ENCODE measurements around the gene ARL14EPL.

The ARL14EPL gene

DNA sequence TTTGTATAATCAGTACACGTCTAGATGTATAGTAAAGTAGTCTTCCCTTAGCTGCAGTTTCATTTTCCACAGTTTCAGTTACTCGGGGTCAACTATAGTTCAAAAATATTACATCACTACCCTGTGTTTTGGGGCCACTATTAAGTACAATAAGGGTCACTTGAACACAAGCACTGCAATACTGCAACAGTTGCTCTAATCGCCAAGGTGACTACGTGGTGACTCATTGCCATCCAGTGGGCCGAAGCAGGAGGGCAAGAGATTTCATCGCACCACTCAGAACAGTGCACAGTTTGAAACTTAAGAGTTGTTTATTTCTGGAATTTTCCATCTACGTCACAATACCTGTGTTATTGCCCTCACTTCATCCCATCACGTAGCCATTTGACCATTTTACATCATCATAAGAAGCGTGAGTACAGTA, at the start of gene ARL14EPL:
Gene ARL14EPL, plus strand, starts transcription at position 379 of the 424 bp plus-strand sequence. CDS start 18,994 bp downstream, outside the sequence.
- Mint-ChIP-seq H3K36me3 (no peaks in the 10 kb centered on the region), H3K27ac (no peak within 1 kb of the TSS), H3K9me3 (no peaks in the 10 kb centered on the region), H3K4me1 (no peaks in the 10 kb centered on the region), H3K27me3 (peaks cover 34% of the 10 kb centered on the region), H3K4me3 (no peak within 1 kb of the TSS)
- CTCF ChIA-PET: no interaction called here
- DNase-seq: no peak

DNA sequence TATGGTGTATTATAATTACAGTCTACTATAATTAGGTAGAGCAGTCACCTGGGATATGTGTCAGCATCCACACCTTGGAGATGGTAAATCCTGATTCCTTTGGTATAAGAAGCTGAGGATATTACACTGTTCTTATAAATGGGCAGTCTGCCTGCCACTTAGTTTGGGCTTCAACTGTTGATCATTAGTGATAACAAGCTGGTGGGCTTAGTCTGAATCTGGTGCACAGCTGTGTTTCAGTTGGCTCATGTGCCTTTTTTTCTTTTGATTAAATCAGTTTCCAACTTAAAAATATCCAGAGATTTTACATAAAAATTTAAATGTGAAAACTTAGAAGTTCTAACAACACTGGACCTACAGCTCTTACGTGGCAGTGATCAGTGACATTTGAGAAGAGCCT, 48.8 kb upstream of the ARL14EPL start:
- CTCF ChIA-PET: no interaction called here
- no peak overlapping the region for H3K4me3 Mint-ChIP-seq
- no peak for DNase-seq
- H3K27ac Mint-ChIP-seq: no peak overlapping the region
- peaks cover 9% of the 10 kb centered on the region for H3K27me3 Mint-ChIP-seq
- no peaks in the 10 kb centered on the region for H3K4me1 Mint-ChIP-seq
- no peaks in the 10 kb centered on the region for H3K36me3 Mint-ChIP-seq
- no peaks in the 10 kb centered on the region for H3K9me3 Mint-ChIP-seq

DNA sequence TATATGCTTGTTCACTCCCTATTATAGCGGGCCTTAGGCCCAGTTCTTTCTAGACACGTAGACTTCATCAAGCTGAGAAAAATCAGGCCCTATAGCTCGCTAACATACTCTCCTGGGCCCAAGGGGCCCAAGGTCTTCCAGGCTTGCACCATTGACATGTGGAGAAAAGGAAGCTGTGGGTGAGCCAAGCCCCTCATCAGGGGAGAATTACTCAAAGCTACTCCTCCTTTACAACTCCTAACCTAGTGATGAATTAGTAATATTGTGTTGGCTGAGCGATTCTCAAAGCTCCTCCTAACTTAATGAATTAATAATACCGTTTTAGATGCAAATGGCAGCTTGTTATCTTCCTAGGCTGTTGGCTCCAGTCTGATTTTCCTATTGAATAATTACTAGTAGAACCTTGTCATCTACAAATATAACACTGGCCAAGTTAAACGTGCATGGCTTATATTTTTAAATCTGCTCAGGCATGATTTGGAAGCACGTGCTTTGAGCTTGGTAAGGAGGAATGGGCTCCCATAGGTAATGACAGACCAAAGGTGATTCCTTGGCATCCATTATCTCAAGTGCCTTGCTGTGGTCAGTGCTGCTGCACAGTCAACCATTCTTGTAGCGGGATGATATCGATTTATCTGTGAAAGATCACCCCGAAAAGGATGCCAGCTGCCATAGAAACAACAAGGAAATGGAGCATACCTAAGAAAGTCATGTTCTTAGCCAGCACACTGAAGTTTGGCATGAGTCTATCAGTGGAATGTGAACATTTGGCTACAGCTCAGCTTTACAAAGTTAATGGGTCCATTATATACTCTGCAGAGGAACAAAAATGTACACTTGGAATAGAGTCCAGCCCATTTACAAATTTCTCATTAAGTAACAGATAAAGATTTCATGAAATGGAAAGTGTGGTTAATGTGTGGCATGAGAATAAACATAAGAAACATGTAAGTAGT, 46.2 kb upstream of the ARL14EPL start:
- no peak for DNase-seq
- Mint-ChIP-seq H3K4me3 (no peak overlapping the region), H3K4me1 (no peaks in the 10 kb centered on the region), H3K36me3 (no peaks in the 10 kb centered on the region), H3K27me3 (no peaks in the 10 kb centered on the region), H3K9me3 (no peaks in the 10 kb centered on the region), H3K27ac (no peak overlapping the region)
- CTCF ChIA-PET: no interaction called here

DNA sequence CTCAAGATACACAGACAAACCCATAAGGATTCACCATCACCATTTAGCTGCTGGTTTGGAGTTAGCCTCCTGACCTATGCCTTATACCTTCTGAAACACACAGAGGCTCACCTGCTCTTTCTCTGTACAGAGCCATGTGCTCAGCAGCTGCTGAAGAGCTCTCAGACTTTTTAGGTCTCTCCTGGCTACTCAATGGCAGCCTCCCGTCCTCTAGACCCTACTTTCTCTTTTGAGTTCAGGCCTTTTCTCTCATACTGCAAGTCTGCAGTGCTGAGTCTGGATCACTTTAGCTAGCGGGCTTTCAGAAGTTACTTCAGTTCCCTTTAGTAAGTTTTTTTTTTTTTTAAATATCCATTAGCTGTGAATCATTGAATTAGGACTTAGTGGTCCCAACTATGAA, 44.3 kb upstream of the ARL14EPL start:
- no peaks in the 10 kb centered on the region for H3K27me3 Mint-ChIP-seq
- DNase-seq: no peak
- no peak overlapping the region for H3K27ac Mint-ChIP-seq
- H3K9me3 Mint-ChIP-seq: no peaks in the 10 kb centered on the region
- H3K4me1 Mint-ChIP-seq: no peaks in the 10 kb centered on the region
- no peaks in the 10 kb centered on the region for H3K36me3 Mint-ChIP-seq
- no peak overlapping the region for H3K4me3 Mint-ChIP-seq
- CTCF ChIA-PET: no interaction called here

DNA sequence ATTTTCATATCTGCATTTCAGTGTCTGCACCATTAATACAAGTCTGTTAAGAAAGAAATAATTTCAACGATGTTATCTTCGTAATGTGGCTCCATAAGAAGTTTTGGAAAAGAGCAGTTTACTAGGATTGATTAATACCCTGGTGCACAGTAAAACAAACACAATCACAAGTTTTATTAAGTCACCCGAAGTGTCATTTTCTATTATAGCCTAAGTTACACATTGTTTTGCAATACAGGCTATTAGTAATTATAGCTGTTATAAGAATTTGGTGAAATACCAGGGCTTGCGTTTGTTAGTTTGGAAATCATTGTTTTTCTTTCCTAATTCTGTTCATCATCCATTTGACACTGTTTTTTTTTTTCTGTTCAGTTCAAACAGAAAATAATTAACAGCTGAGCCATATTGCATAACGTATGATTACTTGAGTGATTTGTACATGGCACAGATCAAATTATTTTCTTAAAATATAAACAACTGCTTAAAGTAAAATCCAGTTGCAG, 39.4 kb upstream of the ARL14EPL start:
- Mint-ChIP-seq H3K36me3 (no peaks in the 10 kb centered on the region), H3K4me1 (no peaks in the 10 kb centered on the region)
- no peak for DNase-seq

DNA sequence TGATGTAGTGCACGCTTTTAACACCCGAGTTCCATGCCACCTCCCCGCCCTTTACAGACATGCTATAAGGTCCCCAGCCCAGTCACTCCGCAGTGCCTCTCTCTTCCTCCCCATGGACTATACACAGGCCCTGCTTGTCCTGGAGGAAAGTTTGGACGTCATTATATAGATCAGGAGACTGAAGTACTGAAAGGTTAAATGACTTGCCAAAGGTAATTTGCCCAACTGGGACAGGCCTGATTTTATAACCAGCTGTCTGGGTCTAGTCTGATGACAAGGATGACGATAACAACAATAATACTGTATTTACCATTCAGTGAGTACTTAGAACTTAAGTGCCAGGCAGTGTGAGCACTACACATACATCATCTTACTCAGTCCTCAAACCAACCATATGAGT, 36.9 kb upstream of the ARL14EPL start:
- Mint-ChIP-seq H3K36me3 (no peaks in the 10 kb centered on the region), H3K4me3 (no peak overlapping the region), H3K4me1 (no peaks in the 10 kb centered on the region), H3K27me3 (peaks cover 4% of the 10 kb centered on the region), H3K9me3 (no peaks in the 10 kb centered on the region), H3K27ac (no peak overlapping the region)
- CTCF ChIA-PET: no interaction called here
- DNase-seq: no peak

More for the DNA sequence above, 39.4 kb upstream of the ARL14EPL start:
- H3K27me3 Mint-ChIP-seq: peaks cover 4% of the 10 kb centered on the region
- CTCF ChIA-PET: no interaction called here
- H3K4me3 Mint-ChIP-seq: no peak overlapping the region
- no peak overlapping the region for H3K27ac Mint-ChIP-seq
- no peaks in the 10 kb centered on the region for H3K9me3 Mint-ChIP-seq

DNA sequence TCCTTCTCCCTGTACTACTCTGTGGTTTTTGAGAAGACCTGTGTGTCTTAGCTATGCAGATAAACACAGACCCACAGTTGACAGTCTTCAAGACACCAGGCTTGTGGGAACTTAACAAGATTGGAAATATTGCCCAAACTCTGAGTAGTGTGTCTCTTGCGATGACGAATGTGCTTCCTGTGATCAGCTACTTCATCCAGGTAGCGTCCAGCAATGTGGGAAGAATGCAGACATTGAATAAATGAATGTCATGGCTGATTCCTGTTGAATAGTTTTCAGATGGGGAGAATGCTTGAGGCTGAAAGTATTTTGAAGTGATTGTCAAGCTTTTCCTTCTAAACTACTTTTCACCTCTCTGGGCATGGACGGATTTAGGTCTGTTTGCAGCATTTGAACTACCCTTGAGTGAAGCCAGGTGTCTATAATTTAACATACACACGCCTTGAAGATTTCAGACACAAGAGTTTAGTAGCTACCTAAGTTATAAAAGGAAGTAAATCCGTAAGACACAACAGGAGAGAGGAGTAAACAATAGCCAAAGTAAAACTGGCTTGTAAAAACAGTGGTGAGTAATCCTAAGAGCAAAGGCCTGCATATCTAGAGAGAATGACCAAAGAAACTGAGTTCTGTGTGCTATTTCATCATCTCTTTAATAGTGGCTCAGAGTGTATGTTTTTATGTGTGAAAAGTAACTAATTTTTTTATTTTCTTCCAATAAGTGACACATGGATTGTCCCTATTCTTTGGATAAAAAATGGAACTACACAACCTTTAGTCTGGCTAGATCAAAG, 30.0 kb upstream of the ARL14EPL start:
- Mint-ChIP-seq H3K27ac (no peak overlapping the region), H3K27me3 (no peaks in the 10 kb centered on the region), H3K9me3 (no peaks in the 10 kb centered on the region), H3K36me3 (no peaks in the 10 kb centered on the region), H3K4me1 (no peaks in the 10 kb centered on the region), H3K4me3 (no peak overlapping the region)
- no peak for DNase-seq
- CTCF ChIA-PET: no interaction called here

DNA sequence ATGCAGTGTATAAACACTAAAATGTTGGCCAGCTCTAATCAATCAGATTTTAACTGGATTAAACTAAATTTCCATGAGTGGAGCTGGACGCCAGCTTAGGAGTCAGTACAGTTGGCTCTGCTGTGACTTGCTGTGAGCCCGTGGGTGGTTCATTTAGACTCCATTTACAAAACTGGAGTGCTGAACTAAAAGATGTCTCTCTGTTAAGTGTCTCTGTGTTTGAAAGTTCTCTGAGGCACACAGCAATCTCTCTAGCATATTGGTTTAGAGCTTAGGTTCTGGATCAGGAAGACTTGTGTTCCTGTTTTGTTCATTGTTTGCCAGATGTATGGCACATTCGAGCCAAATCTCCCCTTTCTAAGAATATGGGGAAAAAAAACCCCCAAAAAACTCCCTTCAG, 28.0 kb upstream of the ARL14EPL start:
- Mint-ChIP-seq H3K27ac (no peak overlapping the region), H3K4me3 (no peak overlapping the region), H3K27me3 (no peaks in the 10 kb centered on the region), H3K9me3 (no peaks in the 10 kb centered on the region), H3K4me1 (no peaks in the 10 kb centered on the region), H3K36me3 (no peaks in the 10 kb centered on the region)
- CTCF ChIA-PET: no interaction called here
- no peak for DNase-seq

DNA sequence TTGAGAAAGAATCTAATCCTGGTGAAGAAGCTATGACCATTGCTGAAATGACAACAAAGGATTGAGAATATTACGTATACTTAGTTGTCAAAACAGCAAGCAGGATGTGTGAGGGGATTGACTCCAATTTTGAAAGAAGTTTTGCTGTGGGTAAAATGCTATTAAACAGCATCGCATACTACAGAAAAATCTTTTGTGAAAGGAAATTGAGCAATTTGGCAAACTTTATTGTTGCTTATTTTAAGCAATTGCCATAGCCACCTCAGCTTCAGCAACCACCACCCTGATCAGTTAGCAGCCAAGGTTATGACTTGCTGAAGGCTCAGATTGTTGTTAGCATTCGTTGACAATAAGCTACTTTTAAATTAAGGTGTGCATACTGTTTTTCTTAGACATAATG, 22.5 kb upstream of the ARL14EPL start:
- no peak for DNase-seq
- H3K4me3 Mint-ChIP-seq: no peak overlapping the region
- H3K36me3 Mint-ChIP-seq: no peaks in the 10 kb centered on the region
- peaks cover 6% of the 10 kb centered on the region for H3K27me3 Mint-ChIP-seq
- CTCF ChIA-PET: no interaction called here
- no peak overlapping the region for H3K27ac Mint-ChIP-seq
- H3K9me3 Mint-ChIP-seq: no peaks in the 10 kb centered on the region
- no peaks in the 10 kb centered on the region for H3K4me1 Mint-ChIP-seq

DNA sequence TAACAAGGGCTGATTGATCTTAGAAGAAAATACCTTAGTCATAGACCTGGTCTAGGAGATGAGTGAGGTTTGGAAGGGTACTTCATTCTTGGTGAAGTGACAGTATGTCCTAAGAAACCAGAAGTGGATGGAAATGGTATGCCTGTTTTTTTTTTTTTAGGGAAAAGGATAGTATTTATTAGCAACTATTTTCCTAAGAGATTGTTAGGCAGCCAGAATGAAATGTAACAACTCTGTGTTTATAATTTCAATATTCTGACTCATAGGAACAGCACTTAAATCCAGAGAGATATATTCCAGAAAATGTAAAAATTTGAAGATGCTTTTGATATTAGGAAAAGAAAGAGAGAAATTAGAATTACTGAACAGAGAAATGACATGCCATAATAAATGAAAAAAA, 21.2 kb upstream of the ARL14EPL start:
- CTCF ChIA-PET: no interaction called here
- Mint-ChIP-seq H3K36me3 (no peaks in the 10 kb centered on the region), H3K9me3 (no peaks in the 10 kb centered on the region), H3K27me3 (peaks cover 6% of the 10 kb centered on the region), H3K4me1 (no peaks in the 10 kb centered on the region), H3K4me3 (no peak overlapping the region), H3K27ac (no peak overlapping the region)
- no peak for DNase-seq

DNA sequence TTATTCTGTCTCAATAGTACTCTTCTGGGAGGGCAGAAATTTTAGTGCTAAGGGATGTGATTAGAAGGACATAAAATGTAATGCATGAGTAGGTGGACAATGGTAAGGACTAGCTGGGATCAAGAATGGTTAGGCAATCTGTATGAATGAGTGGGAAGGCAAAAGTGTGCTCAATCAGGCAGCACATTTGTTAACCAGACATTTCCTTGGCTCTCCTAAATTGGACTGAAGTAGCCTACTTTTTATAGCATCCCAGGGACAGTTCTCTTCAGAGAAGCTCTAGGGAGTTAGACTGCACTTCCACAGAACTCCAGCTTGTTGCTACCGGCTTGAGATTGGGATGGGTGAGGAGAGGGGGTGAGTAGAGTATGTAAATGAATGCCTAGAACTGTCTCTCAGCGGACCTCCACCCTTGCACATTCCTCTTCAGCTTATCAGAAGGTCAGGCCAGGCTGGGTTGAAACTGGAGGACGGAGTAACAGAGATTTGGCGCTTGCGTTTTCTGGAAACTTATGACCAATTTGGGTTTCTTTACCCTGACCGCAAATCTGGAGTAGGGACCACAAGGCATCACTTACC, 19.0 kb upstream of the ARL14EPL start:
- H3K27me3 Mint-ChIP-seq: peaks cover 6% of the 10 kb centered on the region
- no peaks in the 10 kb centered on the region for H3K36me3 Mint-ChIP-seq
- no peak for DNase-seq
- H3K9me3 Mint-ChIP-seq: no peaks in the 10 kb centered on the region
- no peaks in the 10 kb centered on the region for H3K4me1 Mint-ChIP-seq
- CTCF ChIA-PET: no interaction called here
- no peak overlapping the region for H3K27ac Mint-ChIP-seq
- no peak overlapping the region for H3K4me3 Mint-ChIP-seq

DNA sequence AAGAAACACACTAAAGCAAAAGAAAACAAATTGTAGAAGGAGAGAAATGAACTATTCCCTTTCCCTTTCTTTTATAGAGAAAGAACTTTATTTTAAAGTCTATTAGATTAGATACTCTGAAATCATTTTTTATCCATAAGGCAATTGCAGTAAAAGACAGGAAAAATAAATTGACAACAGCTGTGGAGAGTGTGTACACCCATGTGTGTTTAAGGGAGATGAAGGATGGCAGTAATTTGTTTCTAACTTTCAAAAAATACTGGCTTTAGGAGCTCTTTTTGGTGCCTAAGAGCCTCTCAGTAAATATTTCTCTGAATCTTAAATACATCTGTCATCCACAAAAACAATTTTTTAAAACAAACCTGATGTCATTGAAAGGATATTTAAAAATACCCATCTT, 18.3 kb upstream of the ARL14EPL start:
- H3K9me3 Mint-ChIP-seq: no peaks in the 10 kb centered on the region
- H3K27me3 Mint-ChIP-seq: peaks cover 6% of the 10 kb centered on the region
- DNase-seq: no peak
- no peaks in the 10 kb centered on the region for H3K4me1 Mint-ChIP-seq
- H3K27ac Mint-ChIP-seq: no peak overlapping the region
- CTCF ChIA-PET: no interaction called here
- no peaks in the 10 kb centered on the region for H3K36me3 Mint-ChIP-seq
- H3K4me3 Mint-ChIP-seq: no peak overlapping the region

DNA sequence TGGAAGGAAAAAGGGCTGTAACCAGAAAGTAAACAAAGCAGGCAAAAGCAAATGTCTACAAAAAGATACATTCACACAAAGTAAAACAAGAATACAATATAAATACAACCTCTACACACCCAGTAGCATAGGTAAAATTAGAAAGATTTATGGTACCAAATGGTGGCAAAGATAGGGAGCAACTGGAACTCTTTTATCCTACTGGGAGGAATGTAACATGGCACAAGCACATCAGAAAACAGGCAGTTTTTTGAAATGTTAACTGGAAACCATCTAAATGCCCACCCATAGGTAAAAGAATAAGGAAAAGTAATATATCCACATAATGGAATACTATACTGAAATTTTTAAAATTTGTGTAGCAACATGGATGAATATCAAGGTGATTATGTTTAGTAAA, 8.7 kb upstream of the ARL14EPL start:
- Mint-ChIP-seq H3K27me3 (peaks cover 21% of the 10 kb centered on the region), H3K9me3 (no peaks in the 10 kb centered on the region), H3K27ac (no peak overlapping the region), H3K4me3 (no peak overlapping the region), H3K4me1 (no peaks in the 10 kb centered on the region), H3K36me3 (no peaks in the 10 kb centered on the region)
- CTCF ChIA-PET: no interaction called here
- DNase-seq: no peak

DNA sequence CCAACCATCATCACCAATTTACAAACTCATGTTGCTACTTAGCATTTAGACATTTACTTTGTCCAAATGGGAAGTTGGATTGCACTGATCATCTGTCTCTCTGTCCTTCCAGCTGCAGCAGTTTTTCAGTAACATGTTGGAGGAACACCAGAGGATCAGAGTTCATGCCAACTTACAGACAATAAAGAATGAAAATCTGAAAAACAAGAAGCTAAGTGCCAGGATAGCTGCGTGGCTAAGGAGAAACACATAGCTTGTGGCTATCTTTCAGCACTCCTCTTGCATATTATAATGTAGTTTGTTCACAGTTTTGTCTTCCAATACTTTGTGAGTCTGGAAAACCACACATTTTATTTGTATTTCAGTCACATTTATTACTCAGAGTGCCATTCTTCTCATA, 6.4 kb upstream of the ARL14EPL start:
- Mint-ChIP-seq H3K9me3 (no peaks in the 10 kb centered on the region), H3K27ac (no peak overlapping the region), H3K36me3 (no peaks in the 10 kb centered on the region), H3K4me1 (no peaks in the 10 kb centered on the region), H3K4me3 (no peak overlapping the region), H3K27me3 (peaks cover 29% of the 10 kb centered on the region)
- no peak for DNase-seq
- CTCF ChIA-PET: no interaction called here
